GM13976 (cell line): ENCODE measurements around the gene AHRR.

Experiments used
- DNase-seq: peaks from one replicate; pipeline ENCODE4 v3.0.0; 2012; ENCODE audit warnings: low spot score
- CTCF ChIP-seq: IDR thresholded peaks from 2 replicates; pipeline ENCODE4 v1.5.1; 2012; ENCODE audit warnings: borderline replicate concordance, mild to moderate bottlenecking; ENCODE audit not compliant: insufficient read depth; ENCODE audit errors: extremely low read depth, missing control alignments, control extremely low read depth
- in situ Hi-C: fragments of 300-500 bp; cut with MboI; formaldehyde crosslinking; loops from one replicate; pipeline ENCODE4 v1.12.0; 2022; ENCODE audit warnings: low sequenced_read_pairs, mixed read lengths, inconsistent platforms; ENCODE audit not compliant: unreplicated experiment

Gene AHRR

GRCh38 chr5:351921-352245, 30.4 kb downstream of the AHRR start:
- in situ Hi-C loops = no loop called here
- no peak for TF ChIP-seq CTCF
- DNase-seq = no peak

- TF ChIP-seq CTCF = no peak
- peak; percentile 34 for DNase-seq
- in situ Hi-C loops = no loop called here
These were observed 31.4 kb downstream of the AHRR start for GRCh38 chr5:352639-353611.

GRCh38 chr5:353612-354580, 32.4 kb downstream of the AHRR start:
- in situ Hi-C loops = no loop called here
- DNase-seq = peak; percentile 29
- no peak for TF ChIP-seq CTCF

GRCh38 chr5:354581-355378, 33.3 kb downstream of the AHRR start:
- DNase-seq = peak; percentile 37
- no peak for TF ChIP-seq CTCF
- in situ Hi-C loops = no loop called here

- TF ChIP-seq CTCF = no peak
- DNase-seq = no peak
- in situ Hi-C loops = no loop called here
These were observed 33.9 kb downstream of the AHRR start for GRCh38 chr5:355379-355935.
